IPS-18a (cell line): ENCODE measurements around the gene CLIP3.
"Not testable (repeated sequence)": the region's sequence is repeated elsewhere in the genome, so short reads cannot be mapped to it uniquely, and the experiment has no call there.

ENCODE experiments used
- H3K27ac ChIP-seq: one replicate; pipeline ENCODE4 v1.5.1; 2013; ENCODE audit warnings: low read length
- H3K27me3 ChIP-seq: one replicate; pipeline ENCODE4 v1.6.1; 2013; ENCODE audit warnings: mild to moderate bottlenecking, low read length; ENCODE audit not compliant: control insufficient read depth, insufficient read depth
- H3K36me3 ChIP-seq: one replicate; pipeline ENCODE4 v1.6.1; 2013; ENCODE audit warnings: low read depth, low read length; ENCODE audit not compliant: control insufficient read depth
- H3K4me1 ChIP-seq: one replicate; pipeline ENCODE4 v1.6.1; 2013; ENCODE audit warnings: low read depth, low read length; ENCODE audit not compliant: control insufficient read depth
- H3K4me3 ChIP-seq: one replicate; pipeline ENCODE4 v1.5.1; 2013; ENCODE audit warnings: low read length
- H3K9ac ChIP-seq: one replicate; pipeline ENCODE4 v1.6.1; 2013; ENCODE audit warnings: mild to moderate bottlenecking, low read length, moderate library complexity
- H3K9me3 ChIP-seq: one replicate; pipeline ENCODE4 v1.6.1; 2013; ENCODE audit warnings: low read depth, low read length; ENCODE audit not compliant: control insufficient read depth

CLIP3 gene

DNA sequence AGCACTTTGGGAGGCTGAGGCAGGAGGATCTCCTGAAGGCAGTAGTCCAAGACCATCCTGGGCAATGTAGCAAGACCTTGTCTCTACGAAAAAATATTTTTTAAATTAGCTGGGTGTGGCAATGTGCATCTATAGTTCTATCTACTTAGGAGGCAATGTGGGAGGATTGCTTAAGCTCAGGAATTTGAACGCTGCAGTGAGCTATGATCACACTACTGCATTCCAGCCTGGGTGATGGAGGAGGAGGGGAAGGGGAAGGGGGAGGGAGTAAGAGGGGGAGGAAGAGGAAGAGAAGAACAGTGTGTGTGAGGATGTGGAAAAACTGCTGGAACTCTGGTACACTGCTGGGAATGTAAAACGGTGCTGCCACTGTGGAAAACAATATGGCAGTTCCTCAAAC is 9.2 kb upstream of the CLIP3 start:
- no peak overlapping the region for H3K9ac ChIP-seq

DNA sequence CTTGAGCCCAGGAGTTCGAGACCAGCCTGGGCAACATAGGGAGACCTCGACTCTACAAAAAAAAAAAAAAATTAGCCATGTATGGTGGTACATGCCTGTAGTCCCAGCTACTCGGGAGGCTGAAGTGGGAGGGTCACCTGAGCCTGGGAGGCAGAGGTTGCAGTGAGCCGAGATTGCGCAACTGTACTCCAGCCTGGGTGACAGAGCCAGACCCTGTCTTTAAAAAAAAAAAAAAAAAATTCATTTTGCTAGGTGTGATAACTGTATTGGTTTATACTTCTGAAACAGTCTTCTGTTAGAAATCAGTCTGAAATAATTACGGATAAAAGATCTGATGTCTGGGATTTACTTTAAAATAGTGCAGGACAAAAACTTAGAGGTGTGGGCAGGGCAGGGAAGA is 8.4 kb upstream of the CLIP3 start:
- not testable (repeated sequence) for H3K27ac ChIP-seq, H3K9ac ChIP-seq, H3K9me3 ChIP-seq, H3K36me3 ChIP-seq, H3K4me1 ChIP-seq, H3K4me3 ChIP-seq, H3K27me3 ChIP-seq

More for the DNA sequence above, 9.2 kb upstream of the CLIP3 start:
- Histone ChIP-seq H3K9me3 (no peaks in the 10 kb centered on the region), H3K4me1 (no peaks in the 10 kb centered on the region), H3K4me3 (no peak overlapping the region), H3K27ac (no peak overlapping the region), H3K27me3 (no peaks in the 10 kb centered on the region), H3K36me3 (no peaks in the 10 kb centered on the region)

DNA sequence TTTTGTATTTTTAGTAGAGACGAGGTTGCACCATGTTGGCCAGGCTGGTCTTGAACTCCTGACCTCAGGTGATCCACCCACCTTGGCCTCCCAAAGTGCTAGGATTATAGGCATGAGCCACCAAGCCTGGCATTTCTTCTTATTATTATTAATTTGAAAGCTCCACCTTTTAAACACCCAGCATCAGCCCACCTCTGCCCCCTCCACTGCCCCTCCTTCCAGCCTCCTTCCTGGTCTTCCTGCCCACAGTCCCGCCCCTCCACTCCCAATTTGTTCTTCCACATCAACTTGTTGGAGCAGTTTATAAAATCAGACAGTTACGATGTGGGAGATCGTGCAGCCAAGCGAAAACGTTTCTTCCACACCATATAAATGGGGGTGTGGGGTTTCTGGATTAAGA is 7.8 kb upstream of the CLIP3 start:
- no peak overlapping the region for H3K27ac ChIP-seq

GRCh38 chr19:36031308-36031707 is 1.4 kb downstream of the CLIP3 start:
- Histone ChIP-seq H3K9me3 (no peaks in the 10 kb centered on the region), H3K4me1 (no peaks in the 10 kb centered on the region), H3K4me3 (no peak overlapping the region), H3K27me3 (no peaks in the 10 kb centered on the region), H3K9ac (no peak overlapping the region), H3K36me3 (no peaks in the 10 kb centered on the region), H3K27ac (no peak overlapping the region)

More for the DNA sequence above, 7.8 kb upstream of the CLIP3 start:
- Histone ChIP-seq H3K4me3 (no peak overlapping the region), H3K9me3 (no peaks in the 10 kb centered on the region), H3K27me3 (no peaks in the 10 kb centered on the region), H3K4me1 (no peaks in the 10 kb centered on the region), H3K36me3 (no peaks in the 10 kb centered on the region), H3K9ac (no peak overlapping the region)

DNA sequence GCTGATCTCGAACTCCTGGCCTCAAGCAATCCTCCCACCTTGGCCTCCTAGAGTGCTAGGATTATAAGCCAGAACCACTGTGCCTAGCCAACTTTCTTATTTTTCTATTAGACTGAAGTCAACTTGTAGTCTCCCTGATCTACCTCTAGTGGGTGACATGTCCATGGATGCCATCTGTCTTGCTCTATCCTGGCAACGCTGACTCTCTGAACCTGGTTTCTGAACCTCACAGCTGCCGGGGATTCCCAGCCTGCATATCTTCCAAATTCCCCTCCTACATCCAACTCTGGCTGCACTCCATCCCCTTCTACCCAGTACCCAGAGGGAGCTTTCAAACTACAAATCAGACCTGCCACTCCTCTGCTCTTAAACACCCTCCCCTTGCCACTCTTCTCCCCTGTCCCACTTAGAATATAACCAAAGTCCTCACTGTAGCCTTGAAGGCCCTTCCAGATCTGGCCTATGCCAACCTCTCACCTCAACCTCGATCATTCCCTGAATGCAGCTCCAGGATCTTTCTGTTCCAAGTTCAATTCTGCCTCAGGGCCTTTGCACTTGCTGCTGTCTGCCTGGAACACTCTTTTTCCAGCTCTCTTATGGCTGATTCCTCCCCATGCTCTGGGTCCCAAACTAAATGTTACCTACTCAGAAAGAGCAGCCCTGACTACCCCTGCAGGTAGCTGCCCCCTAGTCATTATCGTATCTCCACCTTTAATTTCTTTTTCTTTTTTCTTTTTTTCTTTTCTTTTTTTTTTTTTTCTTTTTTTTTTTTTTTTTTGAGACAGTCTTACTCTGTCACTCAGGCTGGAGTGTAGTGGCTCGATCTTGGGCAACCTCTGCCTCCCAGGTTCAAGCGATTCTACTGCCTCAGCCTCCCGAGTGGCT is 2.2 kb downstream of the CLIP3 start:
- Histone ChIP-seq H3K9me3 (no peaks in the 10 kb centered on the region), H3K36me3 (peaks cover 4% of the 10 kb centered on the region), H3K4me1 (no peaks in the 10 kb centered on the region), H3K27ac (no peak overlapping the region), H3K27me3 (no peaks in the 10 kb centered on the region), H3K9ac (no peak overlapping the region), H3K4me3 (no peak overlapping the region)

- H3K27me3 ChIP-seq: no peaks in the 10 kb centered on the region
- H3K9ac ChIP-seq: no peak overlapping the region
- peaks cover 9% of the 10 kb centered on the region for H3K36me3 ChIP-seq
These were observed 4.2 kb downstream of the CLIP3 start for GRCh38 chr19:36028313-36029041.

DNA sequence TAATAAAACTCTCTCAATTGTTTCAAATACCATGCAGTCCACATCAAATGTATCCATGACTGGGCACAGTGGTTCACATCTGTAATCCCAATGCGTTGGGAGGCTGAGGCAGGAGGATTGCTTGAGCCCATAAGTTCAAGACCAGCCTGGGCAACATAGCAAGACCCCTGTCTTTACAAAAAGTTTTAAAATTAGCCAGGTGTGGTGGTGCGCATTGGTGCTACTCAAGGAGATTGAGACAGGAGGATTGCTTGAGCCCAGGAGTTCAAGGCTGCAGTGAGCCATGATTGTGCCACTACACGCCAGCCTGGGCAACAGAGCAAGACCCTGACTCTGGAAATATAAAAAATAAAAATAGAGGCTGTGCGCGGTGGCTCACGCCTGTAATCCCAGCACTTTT is 5.0 kb downstream of the CLIP3 start:
- peaks cover 11% of the 10 kb centered on the region for H3K36me3 ChIP-seq
- H3K9ac ChIP-seq: no peak overlapping the region
- H3K9me3 ChIP-seq: no peaks in the 10 kb centered on the region
- no peak overlapping the region for H3K27ac ChIP-seq
- no peak overlapping the region for H3K4me3 ChIP-seq
- H3K27me3 ChIP-seq: no peaks in the 10 kb centered on the region
- no peaks in the 10 kb centered on the region for H3K4me1 ChIP-seq

More at GRCh38 chr19:36028313-36029041, 4.2 kb downstream of the CLIP3 start:
- H3K27ac ChIP-seq: no peak overlapping the region
- H3K9me3 ChIP-seq: no peaks in the 10 kb centered on the region
- H3K4me3 ChIP-seq: no peak overlapping the region
- H3K4me1 ChIP-seq: no peaks in the 10 kb centered on the region

GRCh38 chr19:36026091-36026876 is 6.4 kb downstream of the CLIP3 start:
- no peaks in the 10 kb centered on the region for H3K4me1 ChIP-seq
- peaks cover 11% of the 10 kb centered on the region for H3K36me3 ChIP-seq
- H3K4me3 ChIP-seq: no peak overlapping the region

DNA sequence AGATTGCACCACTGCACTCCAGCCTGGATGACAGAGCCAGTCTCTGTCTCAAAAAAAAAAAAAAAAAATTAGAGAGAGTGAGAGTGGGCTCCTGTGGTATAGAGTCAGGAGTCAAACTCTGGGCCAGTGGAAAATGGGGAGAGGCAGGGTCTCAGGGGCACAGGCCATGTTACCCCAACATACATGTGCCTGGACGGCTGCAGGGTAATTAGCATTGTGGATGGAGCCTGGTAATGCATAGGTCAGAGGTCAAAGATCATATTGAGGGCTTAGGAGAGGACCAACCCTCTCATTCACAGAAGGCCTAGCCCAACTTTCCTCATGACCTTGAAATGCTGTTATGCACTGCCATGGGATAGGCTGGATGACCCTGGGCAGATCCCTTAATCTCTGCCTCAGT is 7.1 kb downstream of the CLIP3 start:
- Histone ChIP-seq H3K9ac (no peak overlapping the region), H3K4me3 (no peak overlapping the region), H3K4me1 (no peaks in the 10 kb centered on the region), H3K27ac (no peak overlapping the region), H3K9me3 (no peaks in the 10 kb centered on the region), H3K27me3 (no peaks in the 10 kb centered on the region), H3K36me3 (peaks cover 11% of the 10 kb centered on the region)

More at GRCh38 chr19:36026091-36026876, 6.4 kb downstream of the CLIP3 start:
- Histone ChIP-seq H3K27ac (no peak overlapping the region), H3K9ac (no peak overlapping the region), H3K27me3 (no peaks in the 10 kb centered on the region), H3K9me3 (no peaks in the 10 kb centered on the region)

GRCh38 chr19:36023432-36023831 is 9.2 kb downstream of the CLIP3 start:
- Histone ChIP-seq H3K9me3 (no peaks in the 10 kb centered on the region), H3K36me3 (peaks cover 11% of the 10 kb centered on the region), H3K9ac (no peak overlapping the region), H3K4me1 (no peaks in the 10 kb centered on the region), H3K27me3 (no peaks in the 10 kb centered on the region), H3K27ac (no peak overlapping the region), H3K4me3 (no peak overlapping the region)

GRCh38 chr19:36019061-36019670 is 13.5 kb downstream of the CLIP3 start:
- Histone ChIP-seq H3K36me3 (peaks cover 11% of the 10 kb centered on the region), H3K9ac (no peak overlapping the region), H3K9me3 (no peaks in the 10 kb centered on the region), H3K27ac (no peak overlapping the region), H3K27me3 (no peaks in the 10 kb centered on the region), H3K4me1 (peaks cover 5% of the 10 kb centered on the region), H3K4me3 (no peak overlapping the region)
